HG03159 (cell line): ENCODE results near the gene TBPL1.
"Not testable (repeated sequence)": the region's sequence is repeated elsewhere in the genome, so short reads cannot be mapped to it uniquely, and the experiment has no call there.

Experiments used
- ATAC-seq: cut with Tn5 transposase; IDR thresholded peaks from one replicate; pipeline ENCODE4 v1.9.1; 2021; ENCODE audit warnings: mild to moderate bottlenecking, moderate library complexity; ENCODE audit not compliant: unreplicated experiment

TBPL1 gene

GRCh38 chr6:133953634-133954415 lies 801 bp downstream of the TBPL1 start:
- ATAC-seq: no peak

- no peak for ATAC-seq
Measured at GRCh38 chr6:133954657-133955576, 1.9 kb downstream of the TBPL1 start.

GRCh38 chr6:133955582-133956415 lies 2.8 kb downstream of the TBPL1 start:
- no peak for ATAC-seq

- ATAC-seq: no peak
Measured at GRCh38 chr6:133956416-133957049, 3.5 kb downstream of the TBPL1 start.

GRCh38 chr6:133957227-133957626 lies 4.2 kb downstream of the TBPL1 start:
- no peak for ATAC-seq

- no peak for ATAC-seq
Measured at GRCh38 chr6:133957780-133958242, 4.8 kb downstream of the TBPL1 start.

GRCh38 chr6:133958791-133959190 lies 5.8 kb downstream of the TBPL1 start:
- ATAC-seq: no peak

- no peak for ATAC-seq
Measured at GRCh38 chr6:133959667-133960368, 6.8 kb downstream of the TBPL1 start.

GRCh38 chr6:133961831-133962230 lies 8.8 kb downstream of the TBPL1 start:
- ATAC-seq: no peak

GRCh38 chr6:133964052-133964451 lies 11.0 kb downstream of the TBPL1 start:
- ATAC-seq: no peak

- ATAC-seq: no peak
Measured at GRCh38 chr6:133964702-133965101, 11.7 kb downstream of the TBPL1 start.

- ATAC-seq: no peak
Measured at GRCh38 chr6:133965817-133966360, 12.9 kb downstream of the TBPL1 start.

GRCh38 chr6:133966654-133967329 lies 13.8 kb downstream of the TBPL1 start:
- ATAC-seq: peak; percentile 88

GRCh38 chr6:133967347-133967746 lies 14.3 kb downstream of the TBPL1 start:
- no peak for ATAC-seq

- ATAC-seq: not testable (repeated sequence)
Measured at GRCh38 chr6:133967835-133968234, 14.8 kb downstream of the TBPL1 start.

GRCh38 chr6:133969285-133969920 lies 16.4 kb downstream of the TBPL1 start:
- no peak for ATAC-seq

GRCh38 chr6:133969921-133970295 lies 16.9 kb downstream of the TBPL1 start:
- ATAC-seq: no peak

GRCh38 chr6:133971861-133972260 lies 18.8 kb downstream of the TBPL1 start:
- ATAC-seq: no peak

GRCh38 chr6:133972388-133972787 lies 19.4 kb downstream of the TBPL1 start:
- no peak for ATAC-seq
